Kidney capillary endothelial cell (primary cell): ENCODE data around the gene RUNX2.

Source experiments
- DNase-seq: peaks from one replicate; pipeline ENCODE4 v3.0.0-alpha.2; 2018; ENCODE audit warnings: low spot score

The RUNX2 gene

DNA sequence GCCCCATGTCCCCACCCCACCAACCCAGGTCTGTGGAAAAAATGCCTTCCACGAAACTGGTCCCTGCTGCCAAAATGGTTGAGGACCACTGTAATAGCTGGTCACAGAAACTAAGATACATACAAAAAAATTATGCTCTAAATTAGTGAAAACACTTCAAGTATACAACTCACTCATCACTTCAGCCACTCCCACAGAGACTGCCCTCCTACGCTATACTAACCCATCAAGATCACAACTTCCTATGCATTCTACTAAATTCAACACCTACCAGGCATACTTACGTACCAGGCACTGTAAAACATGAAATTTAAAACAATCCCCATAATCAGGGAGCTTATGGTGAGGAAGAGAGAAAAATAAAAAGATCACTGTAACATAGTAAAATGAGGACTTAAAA is 22.9 kb downstream of the RUNX2 start:
- DNase-seq: no peak

GRCh38 chr6:45351667-45352066 is 23.5 kb downstream of the RUNX2 start:
- no peak for DNase-seq

- DNase-seq: no peak
Observed at GRCh38 chr6:45353654-45354053, 25.5 kb downstream of the RUNX2 start.

DNA sequence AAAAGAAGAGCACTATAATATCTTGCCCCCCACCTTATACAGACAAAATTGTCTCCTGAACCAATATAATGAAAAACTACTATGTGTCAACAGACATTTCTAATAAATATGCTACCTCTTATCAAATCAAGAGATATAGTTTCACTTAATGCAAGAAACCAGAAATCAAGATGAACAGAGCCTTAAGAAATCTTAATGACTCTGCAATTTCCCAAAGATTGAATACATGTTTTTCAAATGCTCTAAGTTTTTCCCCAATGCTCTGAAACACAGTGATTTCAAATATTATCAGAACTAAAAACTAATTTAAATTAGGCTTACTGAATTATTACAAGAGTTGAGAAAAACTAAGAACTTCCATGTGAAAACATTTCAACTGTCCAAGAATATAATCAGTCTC is 36.3 kb downstream of the RUNX2 start:
- DNase-seq: no peak

DNA sequence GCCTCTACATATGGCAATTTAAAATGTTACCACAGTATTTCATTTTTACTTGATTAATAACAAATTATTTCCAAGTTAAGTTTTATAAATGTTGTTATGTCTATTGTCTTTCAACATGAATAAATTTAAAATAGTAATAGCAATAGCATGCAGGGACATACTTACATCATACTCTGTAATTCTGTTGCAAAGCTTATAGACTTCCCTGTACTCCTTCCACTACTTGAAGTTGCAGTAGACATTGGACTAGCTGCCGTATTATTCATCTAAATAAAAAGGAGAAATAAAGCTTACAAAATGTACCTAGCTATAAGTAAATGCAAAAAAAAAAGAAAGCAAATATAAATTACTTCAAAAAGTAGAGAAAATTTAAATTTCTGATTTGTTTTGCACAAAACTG is 36.9 kb downstream of the RUNX2 start:
- no peak for DNase-seq

- no peak for DNase-seq
Observed at GRCh38 chr6:45366534-45366933, 38.4 kb downstream of the RUNX2 start.

DNA sequence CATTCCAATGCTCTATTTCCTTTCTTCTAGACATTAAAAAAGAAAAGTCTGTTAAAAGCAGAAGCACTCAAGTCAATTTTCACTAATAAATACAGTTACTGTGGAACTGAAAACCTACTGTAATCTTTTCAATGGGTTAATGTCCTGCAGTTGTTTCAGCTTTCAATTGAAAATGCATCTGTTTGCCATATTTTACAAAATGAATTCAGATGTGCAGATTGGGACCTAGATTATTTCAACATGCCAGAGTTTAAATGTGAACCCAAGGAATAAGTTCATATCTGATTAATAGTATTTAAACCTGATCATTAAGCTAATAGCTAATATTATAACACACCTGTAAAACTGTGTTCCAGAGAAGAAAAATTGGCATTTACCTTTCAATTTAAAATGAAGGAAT is 39.9 kb downstream of the RUNX2 start:
- DNase-seq: no peak

DNA sequence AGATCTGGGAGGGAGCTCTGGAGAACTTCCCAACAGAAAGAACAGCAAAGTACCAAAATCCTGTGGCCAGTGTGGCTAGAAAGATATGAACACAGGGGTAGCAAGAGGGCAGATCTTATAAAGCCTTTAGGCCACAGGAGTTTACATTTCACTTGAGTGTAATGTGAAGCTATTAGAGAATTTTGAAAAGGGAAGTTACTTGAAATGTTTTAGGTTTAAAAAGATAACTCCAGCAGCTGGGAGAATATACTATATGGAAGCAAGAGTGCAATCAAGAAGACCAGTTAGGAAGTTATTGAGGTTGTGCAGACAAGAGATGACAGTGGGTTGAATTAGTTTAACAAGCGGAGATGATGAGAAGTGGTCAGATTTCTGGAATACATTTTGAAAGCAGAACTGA is 41.7 kb downstream of the RUNX2 start:
- DNase-seq: no peak

GRCh38 chr6:45371924-45372573 is 43.9 kb downstream of the RUNX2 start:
- no peak for DNase-seq

GRCh38 chr6:45375449-45375848 is 47.3 kb downstream of the RUNX2 start:
- no peak for DNase-seq

DNA sequence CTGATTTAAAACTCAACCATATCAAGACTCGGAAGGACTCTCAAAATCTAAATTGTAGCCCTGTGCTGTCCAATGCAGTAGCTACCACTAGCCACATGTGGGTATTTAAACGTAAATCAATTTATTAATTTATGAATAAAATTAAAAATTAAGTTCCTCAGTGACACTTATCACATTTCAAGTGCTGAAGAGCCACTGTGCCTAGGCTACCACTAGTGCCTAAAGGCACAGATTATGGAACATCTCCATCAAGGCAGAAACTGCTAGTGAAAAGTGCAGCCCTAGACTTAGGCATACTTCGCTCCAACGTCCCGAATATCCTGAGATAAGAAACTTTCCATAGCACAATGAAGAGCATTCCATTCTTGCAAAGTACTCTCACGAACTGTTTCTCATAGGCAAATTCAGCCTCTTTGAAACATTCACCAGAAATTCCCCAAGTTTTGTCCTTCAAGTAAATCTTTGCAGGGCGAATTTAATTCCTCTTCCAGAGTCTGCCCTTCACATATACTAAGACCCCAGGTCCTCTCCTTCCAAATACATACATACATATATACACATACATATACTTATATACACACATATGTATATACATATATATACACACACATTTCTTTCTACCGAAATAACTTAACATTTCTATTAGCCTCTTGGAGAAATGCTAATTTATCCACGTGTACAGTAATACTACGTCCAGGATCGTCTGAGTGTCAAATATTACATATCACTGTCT is 48.3 kb downstream of the RUNX2 start:
- DNase-seq: no peak

GRCh38 chr6:45377043-45377553 is 49.0 kb downstream of the RUNX2 start:
- peak; percentile 16 for DNase-seq

DNA sequence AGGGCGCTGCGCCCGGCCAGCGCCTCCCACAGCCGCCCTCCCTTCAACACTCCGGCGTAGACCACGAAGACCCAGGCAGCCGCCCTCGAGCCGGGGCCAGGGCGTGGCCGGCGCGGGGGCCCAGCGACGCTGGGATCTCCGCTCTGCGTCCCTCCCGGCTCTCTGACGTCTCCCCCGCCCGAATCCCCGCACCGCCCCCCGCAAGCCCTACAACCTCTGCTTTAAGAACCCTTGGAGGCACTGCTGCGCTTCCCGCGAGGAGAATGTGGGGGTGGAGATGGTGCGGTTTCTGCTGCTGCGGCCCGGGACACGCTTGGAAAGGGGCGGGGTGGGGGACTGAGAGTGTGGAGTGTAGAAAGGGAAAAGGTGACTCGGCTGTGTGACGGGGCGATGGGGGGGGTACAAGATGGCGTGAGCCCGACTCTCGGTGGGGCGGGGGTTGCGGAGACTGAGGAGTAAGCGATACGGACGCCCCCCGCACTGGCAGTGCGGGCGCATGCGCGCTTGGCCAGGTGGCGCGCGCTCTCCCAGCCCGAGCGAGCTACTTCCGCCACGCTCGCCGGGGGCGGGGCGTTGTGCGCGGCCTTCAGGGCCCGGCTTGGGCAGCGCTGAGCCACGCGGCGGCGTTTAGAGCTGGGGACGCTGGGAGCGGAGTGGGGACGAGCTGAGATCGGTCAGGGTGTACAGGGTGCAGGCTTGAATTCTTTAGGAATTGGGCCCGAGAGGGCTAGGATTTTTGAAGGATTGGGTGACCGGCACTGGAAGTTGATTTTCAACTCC is 49.6 kb downstream of the RUNX2 start, which contains the start of gene SUPT3H:
Gene SUPT3H, minus strand, starts transcription at position 381 of the 780 bp plus-strand sequence.
- DNase-seq: peak; percentile 88

DNA sequence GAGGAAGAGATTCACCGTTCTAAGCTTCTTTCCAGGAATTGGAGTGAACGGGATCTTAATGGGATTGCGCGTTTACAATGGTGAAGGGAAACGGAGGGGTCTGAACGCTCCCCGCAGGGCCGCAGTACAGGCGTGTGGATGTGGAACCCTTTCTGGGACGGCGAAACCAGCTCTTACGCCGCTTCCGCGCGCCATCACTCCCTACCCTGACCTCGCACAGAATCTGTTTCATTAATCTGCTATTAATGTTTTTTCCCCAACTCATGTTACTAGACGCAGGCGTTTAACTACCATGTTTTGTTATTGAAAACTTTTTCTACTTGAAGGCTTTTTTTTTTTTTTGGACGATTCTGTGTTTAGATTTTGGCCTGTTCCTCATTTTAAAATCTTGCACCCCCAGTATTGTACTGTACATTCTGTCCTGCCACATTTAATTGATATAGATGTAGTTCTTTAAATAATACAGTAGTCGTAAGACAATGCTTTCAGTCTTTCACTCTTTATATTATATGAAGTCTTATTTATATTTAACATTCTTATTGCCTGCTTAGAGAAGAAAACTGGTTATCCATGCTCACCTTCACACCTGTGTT is 50.3 kb downstream of the RUNX2 start:
- DNase-seq: peak; percentile 41

DNA sequence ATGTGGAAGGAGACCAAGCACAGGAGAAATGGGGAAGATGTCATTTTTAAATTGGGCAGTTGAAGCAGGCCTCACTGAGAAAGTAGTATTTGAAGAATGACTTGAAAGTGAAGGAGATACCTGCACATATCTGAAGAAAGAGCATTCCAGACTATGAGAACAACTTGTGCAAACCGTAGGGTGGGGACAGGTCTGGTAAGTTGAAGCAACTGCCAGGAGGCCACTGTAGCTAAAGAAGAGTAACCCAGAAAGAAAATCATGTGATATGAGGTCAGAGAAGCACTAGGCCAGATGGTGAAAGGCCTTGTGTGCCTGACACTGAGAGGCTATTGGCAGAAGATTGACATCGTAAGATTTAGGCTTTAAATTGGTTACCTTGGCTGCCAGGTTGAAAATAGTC is 54.3 kb downstream of the RUNX2 start:
- DNase-seq: no peak

GRCh38 chr6:45386501-45386900 is 58.4 kb downstream of the RUNX2 start:
- no peak for DNase-seq

DNA sequence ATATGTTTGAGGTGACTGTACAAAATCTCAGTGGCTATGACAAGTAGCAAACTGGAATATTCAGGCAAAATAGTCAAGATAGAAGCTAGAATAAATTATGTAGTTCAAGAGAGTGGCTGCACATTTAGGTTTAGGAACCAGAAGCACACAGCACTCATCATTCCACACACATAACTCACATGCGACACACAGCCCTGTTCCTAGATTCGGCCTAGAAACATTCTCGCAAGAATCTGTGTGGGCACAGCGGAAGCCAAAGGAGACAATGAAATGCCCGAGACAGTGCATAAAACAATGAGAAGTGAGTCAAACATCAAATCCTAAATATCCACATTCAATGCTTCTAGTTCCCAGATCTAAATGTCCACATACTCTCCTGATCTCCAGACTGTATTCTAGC is 59.1 kb downstream of the RUNX2 start:
- no peak for DNase-seq

DNA sequence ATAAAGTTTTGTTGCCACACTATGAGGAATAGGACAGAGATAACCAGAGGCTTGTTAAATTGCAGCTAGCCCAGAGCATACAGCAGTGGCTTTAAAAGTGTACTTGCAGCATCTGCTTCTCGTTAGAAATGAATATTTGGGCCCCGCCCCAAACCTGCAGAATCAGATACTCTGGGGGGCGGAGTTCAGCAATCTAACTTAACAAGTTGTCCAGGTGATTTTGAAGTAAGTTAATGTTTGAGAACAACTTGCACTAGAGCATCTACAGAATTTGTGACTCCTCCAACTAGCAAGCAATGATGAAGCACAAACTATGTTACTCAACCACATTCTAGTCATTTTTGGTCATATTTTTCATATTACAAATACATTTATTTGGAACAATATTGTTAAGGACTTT is 60.2 kb downstream of the RUNX2 start:
- no peak for DNase-seq

DNA sequence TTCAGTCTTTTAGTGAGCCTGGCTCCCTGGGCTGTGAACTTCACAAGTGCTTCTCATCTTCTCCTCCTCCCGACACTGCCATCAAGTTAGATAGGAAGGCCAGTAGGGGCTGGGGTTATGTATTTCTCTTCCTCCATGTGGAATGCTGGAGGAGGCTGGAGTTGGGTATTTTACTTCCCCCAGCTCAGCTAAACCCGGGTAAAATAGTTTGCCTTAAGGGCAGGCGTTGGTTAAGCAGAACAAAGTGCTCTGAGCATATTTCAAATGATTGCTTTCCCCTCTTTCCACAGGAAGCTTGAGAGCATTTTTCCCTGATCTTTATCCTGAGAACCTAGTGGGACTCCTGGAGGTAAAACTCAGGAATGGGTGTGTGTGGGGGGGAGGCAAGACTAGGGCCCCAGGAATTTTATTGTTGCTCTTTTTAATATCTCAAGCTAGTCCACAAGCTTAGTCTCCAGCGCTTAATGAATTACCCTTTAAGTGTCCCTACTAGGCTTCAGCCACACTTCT is 66.5 kb downstream of the RUNX2 start:
- DNase-seq: no peak

GRCh38 chr6:45398075-45398813 is 70.1 kb downstream of the RUNX2 start:
- no peak for DNase-seq

DNA sequence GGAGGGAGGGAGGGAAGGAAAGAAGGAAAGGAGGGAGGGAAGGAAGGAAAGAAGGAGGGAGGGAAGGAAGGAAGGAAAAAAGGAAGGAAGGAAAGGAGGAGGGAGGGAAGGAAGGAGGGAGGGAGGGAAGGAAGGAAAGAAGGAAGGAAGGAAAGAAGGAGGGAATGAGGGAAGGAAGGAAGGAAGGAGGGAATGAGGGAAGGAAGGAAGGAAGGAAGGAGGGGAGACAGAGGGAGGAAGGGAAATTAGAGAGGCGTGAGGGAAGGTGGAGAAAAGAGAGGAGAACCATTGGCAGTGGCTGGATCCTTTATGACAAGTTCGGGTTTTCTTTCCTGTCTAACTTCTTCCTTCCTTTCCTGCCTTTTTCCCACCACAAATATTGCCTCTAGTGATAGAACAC is 71.9 kb downstream of the RUNX2 start:
- DNase-seq: no peak

GRCh38 chr6:45411959-45412358 is 83.8 kb downstream of the RUNX2 start:
- DNase-seq: no peak
